K562 (cell line): Measurements from ENCODE around the gene CSTA. TPM values are rescaled to one million over a fixed set of nuclear protein-coding genes. Genes with fewer than 3 reads are reported as not detected.

Source experiments
- ARID4B ChIP-seq: sonication (generic); formaldehyde crosslinking; IDR thresholded peaks from 2 replicates; pipeline ENCODE4 v1.8.0; 2022; ENCODE audit warnings: mild to moderate bottlenecking, missing genetic modification reagents
- BRF2 ChIP-seq: IDR thresholded peaks from 3 replicates; pipeline ENCODE4 v1.6.1; 2011; ENCODE audit warnings: borderline replicate concordance, mild to moderate bottlenecking; ENCODE audit not compliant: insufficient read length, insufficient read depth
- ELK3 ChIP-seq: fragments of 450-650 bp; formaldehyde crosslinking; IDR thresholded peaks from 2 replicates; pipeline ENCODE4 v1.4.0; 2020; ENCODE audit warnings: mild to moderate bottlenecking
- ILK ChIP-seq: fragments of 450-650 bp; IDR thresholded peaks from 2 replicates; pipeline ENCODE4 v1.6.1; 2016; ENCODE audit warnings: missing genetic modification characterization, low read depth, mild to moderate bottlenecking, missing compliant biosample characterization, moderate library complexity, borderline replicate concordance
- KDM4B ChIP-seq, 2 experiments: fragments of 450-650 bp in 1 of 2; sonication (generic) in 1 of 2; IDR thresholded peaks; 2 replicates each; pipeline ENCODE4 v1.6.1; 2016 to 2017; ENCODE audit warnings: borderline replicate concordance in 2 of 2, antibody characterized with exemption in 1 of 2, low read depth in 1 of 2, mild to moderate bottlenecking in 1 of 2
- KDM5B ChIP-seq: fragments of 200-600 bp; sonication (generic); IDR thresholded peaks from 2 replicates; pipeline ENCODE4 v1.6.1; 2012; ENCODE audit warnings: low read depth, mild to moderate bottlenecking, moderate library complexity, low read length, control low read depth, inconsistent platforms; ENCODE audit not compliant: insufficient replicate concordance
- NR2C1 ChIP-seq, 2 experiments: fragments of 450-650 bp; IDR thresholded peaks; 2 replicates each; pipeline ENCODE4 v1.6.1; 2017; ENCODE audit warnings: mild to moderate bottlenecking in 2 of 2, antibody characterized with exemption in 1 of 2, inconsistent platforms in 1 of 2, missing compliant biosample characterization in 1 of 2, missing genetic modification characterization in 1 of 2
- PHF8 ChIP-seq: fragments of 200-600 bp; sonication (generic); IDR thresholded peaks from 2 replicates; pipeline ENCODE4 v1.6.1; 2012; ENCODE audit warnings: mixed run types, mild to moderate bottlenecking, inconsistent platforms, low read length, moderate library complexity, borderline replicate concordance
- SMC3 ChIP-seq: conservative IDR thresholded peaks from 2 replicates; pipeline ENCODE4 v1.6.1; 2011; ENCODE audit warnings: low read depth, low read length, improper control_type of control experiment; ENCODE audit not compliant: insufficient read depth
- TEAD4 ChIP-seq, 2 experiments: sonication (generic) in 1 of 2; formaldehyde crosslinking in 1 of 2; IDR thresholded peaks; 2 replicates each; pipeline versions ENCODE4 v1.6.1 to v1.8.0; 2012 to 2022; ENCODE audit warnings: borderline replicate concordance in 1 of 2, inconsistent platforms in 1 of 2, low read length in 1 of 2, mild to moderate bottlenecking in 1 of 2, missing genetic modification reagents in 1 of 2
- THAP7 ChIP-seq: fragments of 250-450 bp; sonication (Bioruptor Pico); IDR thresholded peaks from 2 replicates; pipeline ENCODE4 v1.5.0; 2021
- YY1 ChIP-seq, 3 experiments: IDR thresholded peaks; 2 replicates each; pipeline ENCODE4 v1.6.1; 2011; ENCODE audit warnings: low read length in 2 of 3, mild to moderate bottlenecking in 2 of 3, moderate library complexity in 2 of 3, borderline replicate concordance in 1 of 3, control low read depth in 1 of 3, low read depth in 1 of 3; ENCODE audit not compliant: insufficient read depth in 3 of 3, insufficient replicate concordance in 2 of 3, control insufficient read depth in 1 of 3, insufficient read length in 1 of 3; ENCODE audit errors: extremely low read depth in 1 of 3
- ZBTB11 ChIP-seq, 3 experiments: fragments of 200-800 bp in 1 of 3; fragments of 250-450 bp in 1 of 3; fragments of 450-650 bp in 1 of 3; sonication (Bioruptor Pico) in 1 of 3; sonication (Bioruptor generic) in 1 of 3; formaldehyde crosslinking in 1 of 3; IDR thresholded peaks; 2 replicates each; pipeline versions ENCODE4 v1.6.1 to v1.8.0; 2016 to 2022; ENCODE audit warnings: mild to moderate bottlenecking in 2 of 3, missing genetic modification characterization in 2 of 3, missing compliant biosample characterization in 1 of 3, moderate library complexity in 1 of 3
- polyA plus RNA-seq, 8 experiments: library from polyadenylated mRNA; depleted of rRNA in 4 of 8; stranded (reverse) in 5 of 8; unstranded in 3 of 8; fragments of >200 nt; fragmentation: Nextera tagmentation in 2 of 8; fragmentation: Illumina TruSeq in 1 of 8; extraction: Ambion mirVana in 2 of 8; extraction: Trizol in 1 of 8; gene quantifications; 2 replicates each; pipeline versions ENCODE4 v1.2.1 to v1.2.3, GENCODE V29; 2011 to 2014; ENCODE audit warnings: inconsistent platforms in 1 of 8, missing spikeins in 1 of 8
- total RNA-seq, 7 experiments: library from RNA; depleted of rRNA in 6 of 7; stranded (reverse); fragments of >200 nt in 6 of 7; fragmentation: Illumina TruSeq in 2 of 7; extraction: Trizol in 2 of 7; gene quantifications; 2 replicates each; pipeline versions ENCODE4 v1.2.1 to v1.2.3, GENCODE V29; 2011 to 2021; ENCODE audit warnings: low replicate concordance in 1 of 7

Gene CSTA
- total and polyA plus RNA-seq, 9 of the 15 experiments (the other 6 are each of a cell fraction or from before 2014, with no cell fraction given) = 0.11 to 3.1 (median 1.1) TPM

GRCh38 chr3:122356402-122356801, 31.4 kb downstream of the CSTA start (continued):
- TF ChIP-seq ZBTB11 (CRISPR knock-in tag; IDR thresholded peaks at IDR 0.05) (no peak), BRF2 (no peak), NR2C1 (IDR thresholded peaks at IDR 0.05) (no peak), NR2C1 (tag; IDR thresholded peaks at IDR 0.05) (no peak), TEAD4 (IDR thresholded peaks at IDR 0.05; ENCODE audit: low read length) (no peak), TEAD4 (CRISPR knock-in tag; IDR thresholded peaks at IDR 0.05; ENCODE audit: borderline replicate concordance) (no peak), ARID4B (CRISPR knock-in tag) (no peak), THAP7 (no peak), KDM4B (IDR thresholded peaks at IDR 0.05; ENCODE audit: borderline replicate concordance in 2 of 2, low read depth in 1 of 2) (no peak), SMC3 (0 out of 2 replicates have a peak, but pooled peaks have one; percentile 12), PHF8 (no peak), YY1 (IDR thresholded peaks at IDR 0.05; ENCODE audit: borderline replicate concordance in 1 of 3, control insufficient read depth in 1 of 3, extremely low read depth in 1 of 3, insufficient read depth in 3 of 3, insufficient read length in 1 of 3, insufficient replicate concordance in 2 of 3, low read depth in 1 of 3, low read length in 2 of 3) (peak in 2 of 3 experiments; percentile 66 to 81), ILK (tag) (no peak), ELK3 (CRISPR knock-in tag) (no peak), KDM5B (no peak)
